GM18870 (cell line): Measurements from ENCODE around the gene RAD54L.
"Not testable (repeated sequence)": the region's sequence is repeated elsewhere in the genome, so short reads cannot be mapped to it uniquely, and the experiment has no call there.

ENCODE experiments used
- ATAC-seq: cut with Tn5 transposase; IDR thresholded peaks from one replicate; pipeline ENCODE4 v1.9.1; 2021; ENCODE audit warnings: moderate library complexity; ENCODE audit not compliant: unreplicated experiment

Gene RAD54L

GRCh38 chr1:46238865-46239264 lies 8.7 kb upstream of the RAD54L start:
- ATAC-seq = not testable (repeated sequence)

GRCh38 chr1:46241733-46242132 lies 5.8 kb upstream of the RAD54L start:
- ATAC-seq = not testable (repeated sequence)

DNA sequence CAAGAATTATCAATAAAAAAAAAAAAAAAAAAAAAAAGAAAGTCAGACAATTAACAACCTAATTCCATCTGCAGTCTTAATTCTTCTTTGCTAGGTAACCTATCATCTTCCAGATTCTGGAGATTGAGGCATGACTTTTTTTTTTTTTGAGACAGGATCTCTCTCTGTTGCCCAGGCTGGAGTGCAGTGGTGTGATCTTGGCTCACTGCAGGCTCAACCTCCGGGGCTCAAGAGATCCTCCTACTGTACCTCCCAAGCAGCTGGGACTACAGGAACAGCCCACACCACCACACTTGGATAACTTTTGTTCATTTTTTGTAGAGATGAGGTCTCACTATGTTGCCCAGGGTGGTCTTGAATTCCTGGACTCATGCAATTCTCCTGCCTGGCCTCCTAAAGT lies 4.6 kb upstream of the RAD54L start:
- ATAC-seq = no peak

- ATAC-seq = not testable (repeated sequence)
Observed at GRCh38 chr1:46243831-46244230, 3.7 kb upstream of the RAD54L start.

DNA sequence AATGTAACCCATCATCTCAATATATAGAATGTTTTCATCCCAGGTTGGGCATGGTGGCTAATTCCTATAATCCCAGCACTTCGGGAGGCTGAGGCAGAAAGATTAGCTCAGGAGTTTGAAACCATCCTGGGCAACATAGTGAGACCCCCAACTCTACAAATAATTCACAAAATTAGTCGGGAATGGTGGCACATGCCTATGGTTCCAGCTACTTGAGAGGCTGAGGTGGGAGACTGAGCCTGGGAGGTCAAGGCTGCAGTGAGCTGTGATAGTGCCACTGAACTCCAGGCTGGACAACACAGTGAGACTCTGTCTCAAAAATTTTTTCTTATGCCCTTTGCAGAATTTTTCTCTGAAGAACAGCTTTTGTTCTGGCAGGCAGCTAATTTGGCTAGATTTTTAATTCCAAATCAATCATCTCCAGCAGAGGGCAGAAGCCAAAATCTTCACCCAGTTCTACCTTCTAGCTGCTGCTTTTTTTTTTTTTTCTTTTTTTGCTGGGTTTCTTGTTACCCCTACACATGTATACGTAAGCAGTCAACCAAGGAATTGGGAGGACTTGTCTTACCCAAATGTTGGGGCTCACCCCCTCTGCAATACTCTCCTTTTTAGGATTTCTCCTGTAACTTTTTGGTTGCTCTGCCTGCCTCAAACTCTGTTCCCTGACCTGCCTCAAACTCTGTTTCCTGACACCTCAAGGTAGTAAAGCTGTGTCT lies 2.7 kb upstream of the RAD54L start:
- ATAC-seq = no peak

DNA sequence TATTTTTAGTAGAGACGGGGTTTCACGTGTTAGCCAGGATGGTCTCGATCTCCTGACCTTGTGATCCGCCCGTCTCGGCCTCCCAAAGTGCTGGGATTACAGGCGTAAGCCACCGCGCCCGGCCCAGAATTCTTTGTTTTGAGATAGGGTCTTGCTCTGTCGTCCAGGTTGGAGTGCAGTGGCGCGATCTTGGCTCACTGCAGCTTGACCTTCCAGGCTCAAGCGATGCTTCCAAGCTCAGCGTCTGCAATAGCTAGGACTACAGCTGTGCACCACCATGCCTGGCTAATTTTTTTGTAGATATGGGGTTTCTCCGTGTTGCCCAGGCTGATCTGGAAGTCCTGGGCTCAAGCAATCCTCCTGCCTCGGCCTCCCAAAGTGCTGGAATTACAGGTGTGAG lies 1.4 kb upstream of the RAD54L start:
- ATAC-seq = not testable (repeated sequence)

GRCh38 chr1:46246548-46247435 lies 771 bp upstream of the RAD54L start:
- peak; percentile 10 for ATAC-seq

DNA sequence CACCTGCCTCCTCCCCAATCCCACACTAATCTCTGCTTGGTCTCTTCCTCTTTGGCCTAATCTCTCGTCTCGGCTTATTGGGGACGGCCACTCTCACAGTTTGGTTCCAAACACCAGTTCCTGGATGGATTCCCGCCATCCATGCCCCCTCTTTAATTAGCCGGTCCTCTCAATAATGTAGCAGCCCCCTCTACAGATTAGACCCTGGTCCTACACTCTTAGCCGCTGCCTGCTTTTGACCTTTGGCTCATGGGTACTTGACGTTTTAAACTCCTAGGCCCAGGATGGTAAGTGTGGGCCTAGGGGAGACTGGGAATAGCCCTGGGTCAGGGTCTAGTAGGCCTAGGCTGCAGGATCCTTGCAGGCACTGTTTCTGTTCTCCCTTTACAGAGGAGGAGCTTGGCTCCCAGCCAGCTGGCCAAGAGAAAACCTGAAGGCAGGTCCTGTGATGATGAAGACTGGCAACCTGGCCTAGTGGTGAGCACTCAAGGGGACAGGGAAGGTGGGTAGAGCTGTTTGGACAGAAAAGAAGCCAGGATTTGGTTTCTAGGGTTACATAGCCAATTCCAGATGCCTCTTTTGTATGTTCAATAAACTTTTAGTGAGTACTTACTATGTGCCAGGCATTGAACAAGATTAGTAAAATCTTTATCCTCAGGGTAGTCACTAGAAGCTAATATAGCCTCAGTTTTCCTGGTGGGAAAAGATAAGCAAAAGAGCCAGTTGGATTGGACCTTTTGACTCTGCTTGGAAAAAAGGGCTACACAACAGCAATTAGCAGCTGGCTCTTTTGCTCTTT lies 758 bp downstream of the RAD54L start:
- no peak for ATAC-seq

- no peak for ATAC-seq
Observed at GRCh38 chr1:46254668-46255067, 7.1 kb downstream of the RAD54L start.

- ATAC-seq = no peak
Observed at GRCh38 chr1:46256523-46256922, 9.0 kb downstream of the RAD54L start.

DNA sequence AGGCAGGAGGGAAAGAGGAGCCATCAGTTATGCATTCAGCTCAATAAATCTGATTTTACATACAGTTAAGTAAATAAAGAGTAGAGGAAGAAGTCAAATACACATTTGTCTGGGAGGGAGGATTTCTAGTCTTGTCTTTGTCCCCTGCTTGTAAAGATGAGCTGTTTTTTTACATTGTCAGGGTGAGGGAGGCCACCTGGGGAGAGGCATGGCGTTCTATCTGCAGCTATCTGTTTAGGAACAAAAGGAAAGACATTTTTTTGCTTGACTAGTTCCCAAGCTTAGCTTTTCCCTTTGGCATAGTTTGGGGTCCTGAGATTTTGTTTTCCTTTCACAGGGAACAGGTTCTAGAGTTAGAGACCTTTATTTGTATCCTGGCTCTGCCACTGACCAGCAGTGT lies 14.9 kb downstream of the RAD54L start:
- no peak for ATAC-seq

DNA sequence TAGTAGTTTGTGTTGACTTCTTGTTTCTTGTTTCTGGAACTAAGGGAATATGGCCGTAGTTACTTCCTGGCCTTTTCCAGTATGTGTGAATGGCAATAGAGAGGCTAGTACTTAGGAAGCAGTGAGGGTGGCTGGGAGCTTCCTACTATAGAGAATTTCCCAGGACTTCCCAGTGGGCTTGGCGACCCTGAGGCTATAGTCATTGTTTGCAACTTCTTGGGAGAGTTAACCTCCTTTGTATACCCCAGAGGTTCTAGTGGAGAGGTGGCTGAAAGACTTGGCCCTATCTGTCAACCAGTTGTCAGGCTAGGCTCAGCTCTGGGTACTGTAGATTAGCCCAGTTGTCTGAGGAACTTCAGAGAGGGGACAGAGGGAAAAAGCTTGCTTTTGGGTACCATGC lies 15.6 kb downstream of the RAD54L start:
- ATAC-seq = no peak

GRCh38 chr1:46268578-46268977 lies 21.0 kb downstream of the RAD54L start:
- no peak for ATAC-seq

DNA sequence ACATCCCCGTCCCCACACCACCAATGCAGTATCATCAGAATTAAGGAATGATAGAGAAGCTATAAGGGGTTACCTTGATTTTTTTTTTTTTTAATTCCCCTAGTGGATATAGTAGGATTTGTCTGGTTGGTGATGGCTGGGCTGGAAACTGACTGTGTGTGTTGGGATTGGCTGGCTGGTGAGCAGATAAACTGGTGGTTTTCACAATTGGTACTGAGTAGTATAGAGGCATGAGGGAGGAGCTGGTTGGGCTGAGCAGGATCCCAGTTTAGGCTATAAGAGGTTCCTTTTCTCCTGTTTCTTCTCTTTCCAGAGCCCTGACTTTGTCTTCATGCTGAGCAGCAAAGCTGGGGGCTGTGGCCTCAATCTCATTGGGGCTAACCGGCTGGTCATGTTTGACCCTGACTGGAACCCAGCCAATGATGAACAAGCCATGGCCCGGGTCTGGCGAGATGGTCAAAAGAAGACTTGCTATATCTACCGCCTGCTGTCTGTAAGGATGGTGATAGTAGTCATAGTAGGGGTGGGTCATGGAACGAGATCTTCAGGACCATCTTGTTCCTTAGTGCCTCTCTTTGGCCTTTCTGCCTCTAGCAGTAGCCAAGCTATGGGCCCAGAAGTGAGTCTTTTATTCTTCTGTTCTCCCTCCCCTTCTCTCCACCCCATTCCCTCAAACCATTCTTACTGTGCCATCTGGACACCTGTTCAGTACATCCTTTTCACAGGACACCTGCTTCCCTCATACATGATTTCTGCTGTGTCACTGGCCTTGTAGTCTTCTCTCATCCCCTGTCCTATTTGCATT lies 26.9 kb downstream of the RAD54L start:
- no peak for ATAC-seq

- no peak for ATAC-seq
Observed at GRCh38 chr1:46275030-46275337, 27.4 kb downstream of the RAD54L start.

- ATAC-seq = no peak
Observed at GRCh38 chr1:46277658-46278373, 30.3 kb downstream of the RAD54L start.

GRCh38 chr1:46278807-46279206 lies 31.2 kb downstream of the RAD54L start:
- no peak for ATAC-seq

DNA sequence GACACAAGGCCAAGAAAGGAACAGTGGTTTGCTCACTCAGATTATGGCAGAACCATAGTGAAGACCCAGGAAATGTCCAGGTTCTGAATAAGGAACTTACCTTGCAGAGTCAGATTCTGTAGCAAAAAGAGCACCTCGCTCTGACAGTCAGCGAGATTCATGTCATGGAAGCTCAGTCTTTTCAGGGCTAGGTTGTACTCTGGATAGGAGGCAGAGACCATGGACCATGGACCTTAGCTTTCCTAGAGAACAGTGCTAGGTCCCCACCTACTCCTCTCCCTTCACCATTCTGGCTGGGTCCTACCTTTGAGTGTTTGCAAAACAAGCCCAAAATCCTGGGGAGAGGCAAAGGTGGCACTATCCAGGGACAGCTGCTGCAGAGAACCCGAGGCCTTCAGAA lies 32.5 kb downstream of the RAD54L start:
- ATAC-seq = no peak

DNA sequence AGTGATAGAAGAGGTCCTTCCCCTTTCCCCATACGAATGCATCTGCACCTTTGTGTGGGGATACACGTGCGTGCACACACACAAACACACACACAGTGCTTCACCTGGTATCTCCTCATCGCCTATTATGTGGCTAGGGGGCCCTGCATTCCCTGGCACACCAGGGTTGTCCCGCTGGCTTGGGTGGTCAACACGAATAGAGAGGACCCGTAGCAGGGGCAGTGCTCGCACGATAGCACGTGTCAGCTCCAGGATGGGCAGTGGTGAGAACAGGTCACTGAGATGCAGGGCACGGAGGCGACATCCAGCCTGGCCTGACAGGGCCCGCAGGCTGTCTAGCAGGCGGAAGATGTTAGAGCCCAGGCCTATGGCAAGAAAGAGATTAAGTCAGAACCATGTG lies 33.5 kb downstream of the RAD54L start:
- ATAC-seq = no peak

DNA sequence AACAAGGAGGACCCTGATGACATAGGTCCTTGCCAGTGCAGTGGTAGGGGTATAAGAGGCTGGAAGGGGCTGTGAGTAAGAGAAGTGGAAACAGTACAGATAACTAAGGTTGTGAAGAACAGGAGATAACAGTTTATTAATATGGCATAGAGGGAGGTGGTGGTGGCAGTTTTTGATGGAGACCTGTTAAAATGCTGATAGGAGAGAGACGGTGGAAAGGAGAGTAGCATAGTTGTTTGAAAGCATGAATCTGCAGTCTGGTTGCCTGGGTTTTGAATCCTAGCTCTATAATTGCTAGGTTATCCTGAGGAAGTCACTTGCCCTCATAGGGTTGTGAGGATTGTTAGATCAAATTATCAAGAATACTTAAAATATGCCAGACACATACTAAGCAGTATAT lies 36.5 kb downstream of the RAD54L start:
- ATAC-seq = no peak
